ENCODE data around the gene PPP1R36. TPM values are rescaled to one million over a fixed set of nuclear protein-coding genes. Genes with fewer than 3 reads are reported as not detected.
"Not testable (repeated sequence)": the region's sequence is repeated elsewhere in the genome, so short reads cannot be mapped to it uniquely, and the experiment has no call there.

PPP1R36 gene
- total and polyA plus RNA-seq, 5 donors: 0.44 to 1.3 (median 0.60) TPM

DNA sequence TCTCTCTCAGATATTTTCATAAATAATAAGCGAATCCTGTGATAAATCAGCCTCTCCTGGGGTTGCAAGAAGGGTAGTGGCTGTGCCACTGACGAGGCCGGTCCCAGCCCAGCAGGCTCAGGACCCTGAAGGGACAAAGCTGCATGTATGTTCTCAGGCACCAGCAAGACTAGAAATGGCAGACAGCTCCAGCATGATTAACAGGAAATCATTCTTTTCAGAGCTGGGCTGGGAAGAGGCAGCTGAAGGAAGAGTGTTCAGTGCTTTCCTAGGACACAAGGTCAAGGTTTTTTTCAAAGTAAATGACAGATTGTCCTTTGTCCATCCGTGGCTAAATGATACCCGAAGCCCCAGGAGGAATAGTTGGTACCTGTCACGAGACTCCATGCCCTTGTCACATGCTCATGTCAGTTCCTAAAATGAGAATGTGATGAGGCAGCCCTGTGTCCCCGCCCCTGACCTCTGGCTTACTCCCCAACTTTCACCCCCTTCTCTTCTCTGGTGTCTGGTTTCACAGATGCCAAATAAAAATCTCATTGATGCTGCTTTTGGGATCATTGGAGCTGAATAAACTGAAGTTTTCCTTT, 65.1 kb downstream of the PPP1R36 start:
- WGBS: 48% methylated on average over 7 of the region's 7 CpGs
- intact Hi-C loops (cut with DNase I): no loop called here
- ATAC-seq: peak in 1 of 2 donors; percentile 29
- H3K27ac ChIP-seq (ENCODE audit: low read length): no peak overlapping the region
- DNase-seq: no peak
- H3K9me3 ChIP-seq (ENCODE audit: control insufficient read depth, low read length): no peaks in the 10 kb centered on the region
- H3K27me3 ChIP-seq (ENCODE audit: control insufficient read depth, insufficient read depth): no peaks in the 10 kb centered on the region
- no peak overlapping the region for H3K4me3 ChIP-seq (ENCODE audit: low read length)
- peaks cover 5% of the 10 kb centered on the region for H3K4me1 ChIP-seq (ENCODE audit: control insufficient read depth, insufficient read depth, low read length)

DNA sequence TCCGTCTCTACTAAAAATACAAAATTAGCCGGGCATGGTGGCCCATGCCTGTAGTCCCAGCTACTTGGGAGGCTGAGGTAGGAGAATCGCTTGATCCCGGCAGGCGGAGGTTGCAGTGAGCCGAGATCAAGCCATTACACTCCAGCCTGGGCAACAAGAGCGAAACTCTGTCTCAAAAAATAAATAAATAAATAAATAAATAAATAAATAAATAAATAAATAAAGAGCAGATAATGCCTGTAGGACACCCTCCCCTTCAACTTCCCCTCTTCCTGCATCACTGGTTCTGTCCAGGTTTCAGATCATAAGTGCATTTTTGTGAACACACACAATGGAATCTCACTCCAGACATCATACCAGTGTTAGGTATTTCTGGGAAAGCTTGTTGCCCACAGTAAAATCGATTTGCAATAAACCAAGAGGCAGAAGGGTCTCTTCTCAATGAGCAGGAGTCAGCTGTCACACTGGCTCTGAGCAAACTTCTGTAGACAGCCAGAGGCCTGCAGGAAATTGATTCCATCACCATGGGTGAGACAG, 68.2 kb downstream of the PPP1R36 start:
- H3K4me1 ChIP-seq (ENCODE audit: control insufficient read depth, insufficient read depth, low read length); H3K27me3 ChIP-seq (ENCODE audit: control insufficient read depth, insufficient read depth); DNase-seq; H3K27ac ChIP-seq (ENCODE audit: low read length); H3K4me3 ChIP-seq (ENCODE audit: low read length); H3K9me3 ChIP-seq (ENCODE audit: control insufficient read depth, low read length); intact Hi-C loops (cut with DNase I); ATAC-seq: not testable (repeated sequence)
- WGBS: 91% methylated on average over 8 of the region's 8 CpGs

DNA sequence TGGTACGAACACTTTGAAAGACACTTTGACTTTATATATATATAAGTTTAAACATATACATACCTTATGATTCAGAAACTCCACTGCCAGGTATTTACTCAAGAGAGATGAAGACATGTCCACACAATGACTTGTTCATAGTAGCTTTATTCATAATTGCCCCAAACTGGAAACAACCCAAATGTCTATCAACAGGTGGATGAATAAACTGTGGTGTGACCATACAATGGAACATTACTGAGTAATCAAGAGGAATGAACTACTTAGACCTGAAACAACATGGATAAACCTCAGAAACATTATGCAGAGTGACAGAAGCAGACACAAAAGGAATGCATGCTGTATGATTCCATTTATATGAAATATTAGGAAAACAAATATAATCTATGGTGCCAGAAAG, 71.1 kb downstream of the PPP1R36 start:
- no peaks in the 10 kb centered on the region for H3K4me1 ChIP-seq (ENCODE audit: control insufficient read depth, insufficient read depth, low read length)
- H3K27ac ChIP-seq (ENCODE audit: low read length): no peak overlapping the region
- no peak for DNase-seq
- no peaks in the 10 kb centered on the region for H3K27me3 ChIP-seq (ENCODE audit: control insufficient read depth, insufficient read depth)
- no peak overlapping the region for H3K4me3 ChIP-seq (ENCODE audit: low read length)
- no peak for ATAC-seq
- H3K9me3 ChIP-seq (ENCODE audit: control insufficient read depth, low read length): no peaks in the 10 kb centered on the region
- intact Hi-C loops (cut with DNase I): no loop called here
- 98% methylated on average over 1 of the region's 1 CpG for WGBS

DNA sequence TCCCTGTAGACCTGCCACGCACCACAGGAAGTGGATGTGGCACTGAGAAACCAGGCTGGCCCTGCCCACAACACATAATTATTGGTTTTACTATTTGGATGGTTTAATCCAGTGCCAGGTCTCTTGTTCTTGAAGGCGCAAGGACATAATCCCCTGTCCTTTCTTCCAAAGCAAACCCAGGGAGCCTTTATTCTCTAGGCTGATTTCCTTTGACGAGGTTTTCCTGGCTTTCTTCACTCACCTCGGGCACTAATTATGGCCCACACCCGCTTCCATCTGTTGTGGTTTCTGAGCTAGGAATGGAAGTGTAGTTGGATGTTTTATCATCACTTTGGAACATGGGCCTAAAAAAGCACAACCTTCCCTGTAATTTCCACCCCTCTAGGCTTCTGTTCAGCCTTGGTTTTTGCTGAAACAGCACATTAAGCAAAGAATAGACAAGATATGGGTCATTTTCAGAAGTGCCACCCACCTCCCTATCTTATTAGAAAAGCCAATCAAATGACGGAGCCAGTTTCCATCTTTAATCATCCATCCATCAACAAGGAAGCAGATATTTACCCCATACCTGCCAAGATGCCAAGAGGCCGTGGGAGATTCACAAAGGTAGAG, 73.9 kb downstream of the PPP1R36 start:
- H3K27ac ChIP-seq (ENCODE audit: low read length): no peak overlapping the region
- intact Hi-C loops (cut with DNase I): no loop called here
- H3K4me1 ChIP-seq (ENCODE audit: control insufficient read depth, insufficient read depth, low read length): no peaks in the 10 kb centered on the region
- no peaks in the 10 kb centered on the region for H3K9me3 ChIP-seq (ENCODE audit: control insufficient read depth, low read length)
- no peaks in the 10 kb centered on the region for H3K27me3 ChIP-seq (ENCODE audit: control insufficient read depth, insufficient read depth)
- ATAC-seq (no peak), DNase-seq (no peak)
- H3K4me3 ChIP-seq (ENCODE audit: low read length): no peak overlapping the region
- WGBS: 85% methylated on average over 7 of the region's 7 CpGs

DNA sequence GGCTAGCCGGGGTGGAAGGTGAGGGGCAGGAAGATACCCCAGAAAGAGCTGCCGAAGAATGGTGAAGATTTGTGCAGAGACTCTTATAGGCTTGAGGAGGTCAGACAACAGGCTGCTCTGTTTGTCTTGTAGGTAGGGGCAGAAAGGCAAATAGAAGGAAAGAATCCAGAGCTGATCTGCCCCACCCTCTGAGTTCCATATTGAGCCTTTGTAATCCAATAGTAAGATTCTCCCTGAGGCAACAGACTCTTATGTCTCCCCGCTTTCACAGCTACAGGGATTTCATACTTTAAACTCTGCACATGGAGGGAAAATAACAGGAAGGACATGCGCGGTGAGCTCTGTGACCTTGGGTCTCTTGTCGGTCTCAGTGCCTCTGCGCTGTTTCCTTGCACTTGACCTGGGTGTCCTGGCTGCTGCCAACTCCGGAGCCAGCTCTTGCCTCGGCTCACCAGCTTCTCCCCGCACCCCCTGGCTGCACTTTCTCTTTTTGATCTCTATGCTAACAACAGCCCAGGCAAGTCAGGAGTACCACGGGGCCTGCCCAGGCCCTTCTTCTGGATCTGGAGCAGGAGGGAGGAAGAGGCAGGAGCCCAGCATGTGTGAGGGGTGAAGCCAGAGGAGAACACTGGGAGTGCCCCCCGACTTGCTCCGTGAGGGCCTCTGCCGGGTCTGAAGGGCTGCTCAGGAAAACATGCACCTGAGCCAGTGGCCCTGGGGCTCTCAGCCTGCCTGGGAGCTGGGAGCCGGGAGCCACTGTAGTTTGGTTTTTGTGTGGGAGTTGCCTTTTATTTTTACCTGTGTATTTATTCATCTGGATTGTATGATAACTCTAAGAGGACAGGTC, 75.8 kb downstream of the PPP1R36 start:
- H3K9me3 ChIP-seq (ENCODE audit: control insufficient read depth, low read length): no peaks in the 10 kb centered on the region
- intact Hi-C loops (cut with DNase I): no loop called here
- no peaks in the 10 kb centered on the region for H3K27me3 ChIP-seq (ENCODE audit: control insufficient read depth, insufficient read depth)
- no peaks in the 10 kb centered on the region for H3K4me1 ChIP-seq (ENCODE audit: control insufficient read depth, insufficient read depth, low read length)
- ATAC-seq (peak; percentile 33 to 44), DNase-seq (no peak)
- no peak overlapping the region for H3K27ac ChIP-seq (ENCODE audit: low read length)
- H3K4me3 ChIP-seq (ENCODE audit: low read length): no peak overlapping the region
- whole genome bisulfite sequencing: 64% methylated on average over 15 of the region's 15 CpGs

DNA sequence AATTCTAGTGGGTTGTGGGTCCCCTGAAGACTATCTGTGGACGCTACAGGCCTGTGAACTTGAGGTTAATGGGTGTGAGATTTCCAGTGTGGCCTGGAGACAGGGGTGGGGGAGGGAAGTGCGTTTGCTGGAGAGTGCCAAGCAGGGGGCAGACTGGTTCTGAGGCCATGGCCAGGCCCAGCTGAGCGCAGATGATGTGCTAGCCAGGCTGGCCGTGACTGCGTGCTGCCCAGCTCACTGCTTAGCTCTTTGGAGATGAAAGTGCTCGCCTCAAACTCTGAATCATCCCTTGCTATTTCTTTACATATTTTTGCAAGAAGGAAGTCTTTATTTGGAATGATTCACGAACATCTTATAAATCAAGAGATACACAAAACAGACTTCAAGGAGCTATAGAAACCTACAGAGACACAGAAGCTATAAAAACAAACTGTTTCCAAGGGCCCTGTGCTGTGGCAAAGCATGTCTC, 79.2 kb downstream of the PPP1R36 start:
- Histone ChIP-seq H3K27ac (ENCODE audit: low read length) (no peak overlapping the region), H3K9me3 (ENCODE audit: control insufficient read depth, low read length) (no peaks in the 10 kb centered on the region), H3K4me1 (ENCODE audit: control insufficient read depth, insufficient read depth, low read length) (no peaks in the 10 kb centered on the region), H3K27me3 (ENCODE audit: control insufficient read depth, insufficient read depth) (no peaks in the 10 kb centered on the region), H3K4me3 (ENCODE audit: low read length) (no peak overlapping the region)
- ATAC-seq (no peak), DNase-seq (no peak)
- intact Hi-C loops (cut with DNase I): no loop called here
- 66% methylated on average over 7 of the region's 7 CpGs for WGBS

DNA sequence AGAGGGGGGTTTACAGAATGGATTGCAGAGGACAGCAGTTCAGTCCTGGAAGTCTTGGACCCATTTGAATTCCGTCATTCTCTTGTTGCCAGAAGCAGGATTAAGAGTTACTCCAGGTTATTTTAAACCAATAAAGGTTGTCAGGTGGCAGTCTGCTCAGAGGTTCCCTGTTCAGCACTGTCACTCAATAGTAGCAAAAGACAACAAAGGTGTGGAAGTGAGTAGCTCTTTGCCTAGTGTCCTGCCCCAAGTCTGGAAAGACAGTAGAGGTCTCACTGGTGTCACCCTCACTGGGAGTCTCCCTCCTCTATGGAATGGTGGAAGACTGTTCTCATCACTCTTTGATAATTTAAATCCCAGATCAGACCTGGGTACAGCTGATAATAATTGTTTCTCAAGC, 81.0 kb downstream of the PPP1R36 start:
- intact Hi-C loops (cut with DNase I): loop anchor here in 2 of 4 donors (10.0 kb wide), 2 partner anchors 86 to 286 kb away; partner anchors contain the start of genes HSPA2 (in 1 of the 2) and PPP1R36 (in 1 of the 2)
- ATAC-seq (no peak), DNase-seq (no peak)
- H3K4me3 ChIP-seq (ENCODE audit: low read length): no peak overlapping the region
- H3K4me1 ChIP-seq (ENCODE audit: control insufficient read depth, insufficient read depth, low read length): no peaks in the 10 kb centered on the region
- H3K27me3 ChIP-seq (ENCODE audit: control insufficient read depth, insufficient read depth): no peaks in the 10 kb centered on the region
- H3K9me3 ChIP-seq (ENCODE audit: control insufficient read depth, low read length): no peaks in the 10 kb centered on the region
- WGBS: 98% methylated on average over 1 of the region's 1 CpG
- H3K27ac ChIP-seq (ENCODE audit: low read length): no peak overlapping the region

DNA sequence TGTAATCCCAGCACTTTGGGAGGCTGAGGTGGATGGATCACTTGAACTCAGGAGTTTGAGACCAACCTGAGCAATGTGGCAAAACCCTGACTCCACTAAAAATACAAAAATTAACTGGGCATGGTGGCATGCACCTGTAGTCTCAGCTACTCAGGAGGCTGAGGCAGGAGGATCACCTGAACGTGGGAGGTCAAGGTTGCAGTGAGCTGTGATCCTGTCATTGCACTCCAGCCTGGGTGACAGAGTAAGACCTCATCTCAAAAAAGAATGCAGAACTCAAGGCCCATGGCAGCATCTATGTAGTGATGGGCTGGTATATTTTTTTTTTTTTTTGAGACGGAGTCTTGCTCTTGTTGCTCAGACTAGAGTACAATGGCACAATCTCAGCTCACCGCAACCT, 81.5 kb downstream of the PPP1R36 start:
- not testable (repeated sequence) for H3K27ac ChIP-seq (ENCODE audit: low read length); H3K4me3 ChIP-seq (ENCODE audit: low read length); H3K9me3 ChIP-seq (ENCODE audit: control insufficient read depth, low read length); H3K4me1 ChIP-seq (ENCODE audit: control insufficient read depth, insufficient read depth, low read length); ATAC-seq; H3K27me3 ChIP-seq (ENCODE audit: control insufficient read depth, insufficient read depth); DNase-seq
- intact Hi-C loops (cut with DNase I): loop anchor here in 2 of 4 donors (10.0 kb wide), 2 partner anchors 86 to 286 kb away; partner anchors contain the start of genes HSPA2 (in 1 of the 2) and PPP1R36 (in 1 of the 2)
- 98% methylated on average over 3 of the region's 3 CpGs for WGBS

DNA sequence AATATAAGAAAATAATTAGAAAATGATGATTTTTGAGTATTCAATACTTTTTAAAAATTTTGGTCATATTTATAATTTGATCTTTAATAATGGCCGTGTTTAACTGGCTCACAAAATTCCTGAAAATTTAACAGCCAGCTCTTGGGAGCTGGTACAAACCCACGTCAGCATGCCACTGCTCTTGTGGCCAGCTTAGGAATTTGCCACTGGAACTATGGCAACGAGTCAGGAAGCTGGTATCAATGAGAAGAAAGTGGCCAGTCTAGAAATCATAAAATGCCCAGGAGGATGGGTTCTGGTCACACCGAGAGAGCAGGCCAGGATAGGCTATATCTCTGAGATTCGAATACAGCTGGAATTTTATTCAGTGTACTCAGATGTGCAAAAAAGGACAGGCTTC, 82.3 kb downstream of the PPP1R36 start:
- H3K27ac ChIP-seq (ENCODE audit: low read length): no peak overlapping the region
- DNase-seq (no peak), ATAC-seq (no peak)
- no peak overlapping the region for H3K4me3 ChIP-seq (ENCODE audit: low read length)
- no peaks in the 10 kb centered on the region for H3K4me1 ChIP-seq (ENCODE audit: control insufficient read depth, insufficient read depth, low read length)
- WGBS: 71% methylated on average over 5 of the region's 5 CpGs
- no peaks in the 10 kb centered on the region for H3K27me3 ChIP-seq (ENCODE audit: control insufficient read depth, insufficient read depth)
- intact Hi-C loops (cut with DNase I): loop anchor here in 2 of 4 donors (10.0 kb wide), 2 partner anchors 87 to 287 kb away; partner anchors contain the start of genes HSPA2 (in 1 of the 2) and PPP1R36 (in 1 of the 2)
- H3K9me3 ChIP-seq (ENCODE audit: control insufficient read depth, low read length): no peaks in the 10 kb centered on the region

DNA sequence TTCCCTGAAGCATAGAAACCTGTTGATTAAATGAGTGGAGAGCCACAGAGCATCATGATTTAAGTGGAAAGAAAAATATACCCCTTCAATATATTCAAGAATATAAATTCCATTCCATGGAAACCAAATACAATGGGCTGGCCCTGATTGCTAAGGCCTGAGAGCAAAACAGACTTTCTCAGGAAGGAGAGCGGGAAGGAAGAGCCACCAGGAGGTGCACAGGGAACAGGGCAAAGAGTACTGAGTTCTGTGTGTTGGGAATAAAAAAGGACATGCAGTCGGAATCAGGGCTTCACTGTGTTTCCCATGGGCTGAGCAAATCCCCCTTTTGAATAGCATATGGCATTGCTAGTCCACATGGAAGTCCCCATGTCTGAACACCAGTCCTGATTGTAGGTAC, 84.8 kb downstream of the PPP1R36 start:
- no peak for DNase-seq
- H3K4me1 ChIP-seq (ENCODE audit: control insufficient read depth, insufficient read depth, low read length): no peaks in the 10 kb centered on the region
- intact Hi-C loops (cut with DNase I): loop anchor here in 2 of 4 donors (10.0 kb wide), 2 partner anchors 90 to 290 kb away; partner anchors contain the start of genes HSPA2 (in 1 of the 2) and PPP1R36 (in 1 of the 2)
- 72% methylated on average over 2 of the region's 2 CpGs for WGBS
- H3K9me3 ChIP-seq (ENCODE audit: control insufficient read depth, low read length): no peaks in the 10 kb centered on the region
- H3K27me3 ChIP-seq (ENCODE audit: control insufficient read depth, insufficient read depth): no peaks in the 10 kb centered on the region
- ATAC-seq: no peak
- H3K27ac ChIP-seq (ENCODE audit: low read length): no peak overlapping the region
- H3K4me3 ChIP-seq (ENCODE audit: low read length): no peak overlapping the region
